Central memory CD8-positive, alpha-beta T cell (primary cell): ENCODE results near the gene GPC5.
"Not testable (repeated sequence)": the region's sequence is repeated elsewhere in the genome, so short reads cannot be mapped to it uniquely, and the experiment has no call there.

Source experiments
- ATAC-seq: fragments of 150-1000 bp; cut with Tn5 transposase; replicated peaks from 2 replicates; pipeline ENCODE4 v1.10.0; 2022; ENCODE audit warnings: mild to moderate bottlenecking, moderate FRiP score, moderate number of reproducible peaks; ENCODE audit not compliant: poor library complexity, severe bottlenecking; ENCODE audit errors: extremely low read depth
- DNase-seq, 2 donors: peaks; one replicate each; pipeline ENCODE4 v3.0.0; 2021; ENCODE audit warnings: low spot score in 2 of 2
- H3K27ac Mint-ChIP-seq: one replicate; pipeline ENCODE4 v1.8.0; 2022; ENCODE audit warnings: low read depth, mild to moderate bottlenecking, moderate library complexity, mixed read lengths
- H3K27me3 Mint-ChIP-seq: one replicate; pipeline ENCODE4 v1.8.0; 2022; ENCODE audit warnings: mixed read lengths
- H3K36me3 Mint-ChIP-seq: one replicate; pipeline ENCODE4 v1.8.0; 2022; ENCODE audit warnings: mild to moderate bottlenecking, moderate library complexity, mixed read lengths; ENCODE audit not compliant: insufficient read depth
- H3K4me1 Mint-ChIP-seq: one replicate; pipeline ENCODE4 v1.8.0; 2022; ENCODE audit warnings: mixed read lengths
- H3K4me3 Mint-ChIP-seq: one replicate; pipeline ENCODE4 v1.8.0; 2022; ENCODE audit warnings: mild to moderate bottlenecking, moderate library complexity, mixed read lengths
- H3K9me3 Mint-ChIP-seq: one replicate; pipeline ENCODE4 v1.8.0; 2022; ENCODE audit warnings: mixed read lengths

Gene GPC5

DNA sequence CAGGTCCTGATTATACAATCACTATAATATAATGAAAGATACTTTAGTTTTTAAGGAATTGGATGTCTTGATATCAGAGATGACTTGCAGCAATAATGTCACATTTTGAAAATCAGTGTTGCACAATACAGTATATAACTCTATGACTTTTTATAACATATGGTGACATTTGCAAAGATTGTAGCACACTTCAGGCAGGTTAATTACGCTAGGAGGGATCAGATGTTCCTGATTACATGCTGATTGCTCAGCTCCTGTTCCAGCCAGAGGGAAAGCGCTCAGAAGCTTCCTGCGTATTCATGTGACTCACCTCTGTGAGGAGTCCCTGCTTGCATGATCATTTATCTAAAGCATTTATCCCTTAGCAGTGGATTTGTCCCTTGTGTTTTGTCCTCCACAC, 265.6 kb downstream of the GPC5 start:
- H3K4me3 Mint-ChIP-seq, result no peak overlapping the region
- H3K9me3 Mint-ChIP-seq, result peaks cover 17% of the 10 kb centered on the region
- H3K27me3 Mint-ChIP-seq, result no peaks in the 10 kb centered on the region
- no peaks in the 10 kb centered on the region for H3K36me3 Mint-ChIP-seq
- H3K4me1 Mint-ChIP-seq, result no peaks in the 10 kb centered on the region
- DNase-seq, result no peak
- no peak overlapping the region for H3K27ac Mint-ChIP-seq
- ATAC-seq, result no peak

GRCh38 chr13:91667486-91667885, 269.1 kb downstream of the GPC5 start:
- Mint-ChIP-seq H3K9me3 (peaks cover 10% of the 10 kb centered on the region), H3K4me1 (no peaks in the 10 kb centered on the region), H3K4me3 (no peak overlapping the region), H3K27ac (no peak overlapping the region), H3K36me3 (no peaks in the 10 kb centered on the region), H3K27me3 (no peaks in the 10 kb centered on the region)
- no peak for DNase-seq
- ATAC-seq, result no peak

DNA sequence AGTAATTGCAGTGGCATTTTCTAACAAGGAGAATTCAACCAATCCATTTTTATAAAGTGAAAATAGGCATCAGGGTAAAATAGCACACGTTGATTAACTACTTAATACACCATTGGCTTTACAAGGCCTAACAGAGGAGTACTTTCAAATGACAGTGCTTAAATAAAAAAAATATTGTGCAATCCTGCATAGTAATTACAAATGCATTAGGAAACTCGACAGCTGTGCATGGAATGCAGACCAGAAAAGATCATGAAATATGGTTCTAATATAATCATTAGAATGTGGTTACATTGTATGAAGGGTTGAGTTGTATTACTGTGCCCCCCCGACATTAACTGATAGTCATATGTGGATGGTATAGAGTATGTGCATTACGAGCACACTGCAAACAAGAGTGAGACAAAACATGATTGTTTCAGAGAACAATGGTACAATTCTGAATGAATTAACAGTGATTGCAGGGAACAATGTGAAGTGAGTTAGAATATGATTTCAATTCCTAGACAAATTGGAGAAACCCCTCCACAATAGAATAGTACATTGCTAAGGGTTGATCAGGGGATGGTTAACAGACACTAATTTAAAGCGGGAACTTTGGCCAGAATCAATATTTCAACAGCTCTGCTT, 270.6 kb downstream of the GPC5 start:
- Mint-ChIP-seq H3K27me3 (no peaks in the 10 kb centered on the region), H3K4me3 (no peak overlapping the region), H3K27ac (no peak overlapping the region), H3K9me3 (peaks cover 10% of the 10 kb centered on the region), H3K36me3 (no peaks in the 10 kb centered on the region), H3K4me1 (no peaks in the 10 kb centered on the region)
- DNase-seq (no peak), ATAC-seq (no peak)

DNA sequence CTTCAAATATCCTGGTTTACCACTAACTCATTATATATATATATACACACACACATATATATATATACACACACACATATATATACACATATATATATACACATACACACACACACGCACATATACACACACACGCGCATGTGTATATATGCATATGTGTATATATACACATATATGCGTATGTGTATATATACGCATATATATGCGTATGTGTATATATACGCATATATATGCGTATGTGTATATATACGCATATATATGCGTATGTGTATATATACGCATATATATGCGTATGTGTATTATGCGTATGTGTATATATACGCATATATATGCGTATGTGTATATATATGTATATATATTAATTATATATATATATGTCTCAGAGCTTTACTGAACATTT, 275.9 kb downstream of the GPC5 start:
- ATAC-seq, H3K4me3 Mint-ChIP-seq, H3K27ac Mint-ChIP-seq, DNase-seq, H3K36me3 Mint-ChIP-seq, H3K27me3 Mint-ChIP-seq, H3K4me1 Mint-ChIP-seq, H3K9me3 Mint-ChIP-seq: not testable (repeated sequence)

DNA sequence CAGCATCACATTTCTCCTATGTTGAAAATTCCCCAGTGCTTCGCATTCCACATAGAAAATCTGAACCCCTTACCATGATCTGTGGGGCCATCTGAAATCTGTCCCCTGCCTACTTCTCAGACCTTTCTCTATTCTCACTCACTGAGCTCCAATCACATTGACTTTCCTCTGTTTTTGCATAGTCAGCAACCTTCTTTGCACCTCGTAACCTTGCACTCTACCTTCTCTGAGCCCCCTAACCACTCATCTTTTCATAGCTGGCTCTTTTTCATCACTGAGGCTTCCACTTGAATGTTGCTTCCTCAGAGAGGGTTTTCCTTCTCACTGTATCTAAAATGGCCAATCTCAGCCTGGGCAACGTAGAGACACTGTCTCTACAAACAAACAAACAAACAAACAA, 286.3 kb downstream of the GPC5 start:
- H3K4me3 Mint-ChIP-seq, result no peak overlapping the region
- no peaks in the 10 kb centered on the region for H3K4me1 Mint-ChIP-seq
- no peak for DNase-seq
- ATAC-seq, result no peak
- H3K27ac Mint-ChIP-seq, result no peak overlapping the region
- peaks cover 17% of the 10 kb centered on the region for H3K9me3 Mint-ChIP-seq
- no peaks in the 10 kb centered on the region for H3K27me3 Mint-ChIP-seq
- no peaks in the 10 kb centered on the region for H3K36me3 Mint-ChIP-seq

GRCh38 chr13:91690944-91691343, 292.5 kb downstream of the GPC5 start:
- no peak for DNase-seq
- Mint-ChIP-seq H3K9me3 (no peaks in the 10 kb centered on the region), H3K27me3 (no peaks in the 10 kb centered on the region), H3K27ac (no peak overlapping the region), H3K4me1 (no peaks in the 10 kb centered on the region), H3K4me3 (no peak overlapping the region), H3K36me3 (peaks cover 2% of the 10 kb centered on the region)
- no peak for ATAC-seq

DNA sequence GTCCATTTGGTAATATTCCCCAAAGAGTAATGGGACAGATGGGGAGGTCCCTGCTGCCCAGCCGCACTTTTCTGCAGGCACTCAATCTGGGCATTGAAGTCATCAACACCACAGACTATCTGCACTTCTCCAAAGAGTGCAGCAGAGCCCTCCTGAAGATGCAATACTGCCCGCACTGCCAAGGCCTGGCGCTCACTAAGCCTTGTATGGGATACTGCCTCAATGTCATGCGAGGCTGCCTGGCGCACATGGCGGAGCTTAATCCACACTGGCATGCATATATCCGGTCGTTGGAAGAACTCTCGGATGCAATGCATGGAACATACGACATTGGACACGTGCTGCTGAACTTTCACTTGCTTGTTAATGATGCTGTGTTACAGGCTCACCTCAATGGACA, 295.0 kb downstream of the GPC5 start:
- ATAC-seq (no peak), DNase-seq (no peak)
- H3K27me3 Mint-ChIP-seq, result no peaks in the 10 kb centered on the region

DNA sequence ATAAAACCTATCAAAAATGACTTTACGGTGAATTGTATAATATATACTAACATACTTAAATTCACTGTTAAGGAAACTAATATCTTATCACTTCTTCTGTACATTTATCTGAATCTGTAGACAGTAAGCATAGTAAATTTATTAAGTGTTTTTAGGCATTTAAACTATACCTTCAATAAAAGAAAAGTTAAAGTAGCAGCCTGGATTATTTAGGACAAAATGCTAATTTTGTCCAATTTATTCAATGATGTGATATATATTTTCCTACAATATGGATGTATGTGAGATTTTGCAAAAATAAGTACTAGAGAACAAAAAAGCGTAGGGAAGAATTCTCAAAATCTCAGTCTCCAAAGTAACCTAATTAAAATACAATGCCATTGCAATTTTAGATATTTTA, 299.9 kb downstream of the GPC5 start:
- Mint-ChIP-seq H3K9me3 (peaks cover 8% of the 10 kb centered on the region), H3K27ac (no peak overlapping the region), H3K27me3 (no peaks in the 10 kb centered on the region), H3K4me3 (no peak overlapping the region), H3K36me3 (peaks cover 2% of the 10 kb centered on the region), H3K4me1 (no peaks in the 10 kb centered on the region)
- no peak for ATAC-seq
- no peak for DNase-seq

More for the DNA sequence above, 295.0 kb downstream of the GPC5 start:
- Mint-ChIP-seq H3K36me3 (peaks cover 2% of the 10 kb centered on the region), H3K27ac (no peak overlapping the region), H3K4me3 (no peak overlapping the region), H3K4me1 (no peaks in the 10 kb centered on the region), H3K9me3 (no peaks in the 10 kb centered on the region)

DNA sequence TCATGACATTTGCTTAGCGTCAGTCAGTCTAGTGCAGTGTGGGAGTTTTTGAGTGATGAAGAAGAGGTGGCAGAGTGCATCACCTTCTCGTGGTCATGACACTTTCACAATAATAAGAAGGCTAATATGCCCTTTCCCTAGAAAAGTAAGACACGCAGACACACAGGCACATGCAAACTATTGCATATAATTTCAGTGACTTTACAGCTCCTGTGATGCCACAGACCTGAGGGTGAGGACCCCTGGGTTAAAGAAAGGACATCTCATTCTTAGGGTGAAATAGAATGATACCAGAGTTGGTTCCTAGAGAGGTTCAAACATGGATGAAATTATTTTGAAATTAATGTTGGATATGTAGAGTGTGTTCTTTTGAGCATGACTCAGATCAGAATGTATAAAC, 300.3 kb downstream of the GPC5 start:
- no peak for ATAC-seq
- Mint-ChIP-seq H3K4me3 (no peak overlapping the region), H3K36me3 (peaks cover 2% of the 10 kb centered on the region), H3K9me3 (peaks cover 10% of the 10 kb centered on the region), H3K27me3 (no peaks in the 10 kb centered on the region), H3K4me1 (no peaks in the 10 kb centered on the region), H3K27ac (no peak overlapping the region)
- no peak for DNase-seq

DNA sequence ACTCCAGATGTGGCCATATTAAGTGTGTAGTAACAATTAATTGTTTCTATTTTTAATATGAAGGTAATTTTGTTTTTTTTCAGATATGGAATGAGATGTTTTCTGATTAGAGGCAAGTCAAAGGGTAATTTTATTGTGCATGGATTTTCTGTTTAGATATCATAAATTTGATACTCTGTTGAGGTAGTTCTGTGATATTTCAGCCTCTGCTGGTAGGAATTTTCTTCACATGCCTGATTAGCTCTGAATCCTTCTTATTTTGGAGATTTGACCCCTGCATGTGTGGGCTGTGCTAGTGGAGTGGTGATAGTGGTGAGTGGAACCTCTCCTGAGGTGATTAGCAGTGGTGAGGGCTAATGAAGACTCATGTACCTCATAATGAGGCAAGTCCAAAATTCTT, 301.4 kb downstream of the GPC5 start:
- peaks cover 10% of the 10 kb centered on the region for H3K9me3 Mint-ChIP-seq
- no peaks in the 10 kb centered on the region for H3K4me1 Mint-ChIP-seq
- no peak overlapping the region for H3K4me3 Mint-ChIP-seq
- ATAC-seq (no peak), DNase-seq (no peak)
- H3K27me3 Mint-ChIP-seq, result no peaks in the 10 kb centered on the region
- H3K27ac Mint-ChIP-seq, result no peak overlapping the region
- H3K36me3 Mint-ChIP-seq, result peaks cover 4% of the 10 kb centered on the region

GRCh38 chr13:91701975-91702374, 303.6 kb downstream of the GPC5 start:
- peaks cover 10% of the 10 kb centered on the region for H3K9me3 Mint-ChIP-seq
- no peak overlapping the region for H3K27ac Mint-ChIP-seq
- H3K36me3 Mint-ChIP-seq, result peaks cover 4% of the 10 kb centered on the region
- no peaks in the 10 kb centered on the region for H3K27me3 Mint-ChIP-seq
- H3K4me3 Mint-ChIP-seq, result no peak overlapping the region
- no peaks in the 10 kb centered on the region for H3K4me1 Mint-ChIP-seq
- ATAC-seq, result no peak
- DNase-seq, result no peak

DNA sequence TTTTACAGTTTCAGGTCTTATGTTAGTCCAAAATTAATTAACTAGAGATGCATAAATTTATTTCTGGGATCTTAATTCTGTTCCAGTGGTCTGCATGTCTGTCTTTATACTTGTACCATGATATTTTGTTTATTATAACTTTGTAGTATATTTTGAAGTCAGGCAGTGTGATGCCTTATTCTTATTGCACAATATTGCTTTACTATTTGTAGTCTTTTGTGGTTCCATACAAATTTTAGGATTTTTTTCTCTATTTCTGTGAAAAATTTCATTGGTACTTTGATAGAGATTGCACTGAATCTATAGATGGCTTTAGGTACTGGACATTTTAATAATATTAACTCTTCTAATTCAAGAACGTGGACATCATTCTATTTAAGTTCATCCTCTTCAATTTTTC, 304.0 kb downstream of the GPC5 start:
- ATAC-seq, result no peak

GRCh38 chr13:91704398-91704797, 306.0 kb downstream of the GPC5 start:
- peaks cover 10% of the 10 kb centered on the region for H3K9me3 Mint-ChIP-seq
- ATAC-seq, result no peak
- H3K36me3 Mint-ChIP-seq, result peaks cover 4% of the 10 kb centered on the region
- DNase-seq, result no peak
- no peak overlapping the region for H3K4me3 Mint-ChIP-seq
- H3K27ac Mint-ChIP-seq, result no peak overlapping the region
- no peaks in the 10 kb centered on the region for H3K27me3 Mint-ChIP-seq
- H3K4me1 Mint-ChIP-seq, result no peaks in the 10 kb centered on the region

More for the DNA sequence above, 304.0 kb downstream of the GPC5 start:
- Mint-ChIP-seq H3K4me3 (no peak overlapping the region), H3K27me3 (no peaks in the 10 kb centered on the region), H3K4me1 (no peaks in the 10 kb centered on the region), H3K9me3 (peaks cover 10% of the 10 kb centered on the region), H3K27ac (no peak overlapping the region), H3K36me3 (peaks cover 4% of the 10 kb centered on the region)
- DNase-seq, result no peak

DNA sequence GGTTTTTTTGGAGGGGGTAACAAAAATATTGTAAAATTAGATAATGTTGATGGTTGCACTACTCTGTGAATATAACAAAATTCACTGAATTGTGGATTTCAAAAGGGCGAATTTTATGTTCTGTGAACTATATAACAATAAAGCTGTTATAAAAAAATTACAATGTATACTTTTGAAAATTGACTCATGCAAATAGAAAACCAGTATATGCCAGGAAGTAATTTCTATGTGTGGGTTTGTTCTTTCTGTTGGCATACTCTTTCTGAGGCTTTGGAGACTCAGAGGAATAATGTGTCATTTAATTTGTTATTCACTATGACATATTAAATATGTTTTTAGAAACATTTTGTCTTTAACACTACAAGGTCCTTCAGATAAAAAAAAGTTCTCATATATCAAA, 310.1 kb downstream of the GPC5 start:
- H3K4me1 Mint-ChIP-seq, result no peaks in the 10 kb centered on the region
- no peaks in the 10 kb centered on the region for H3K27me3 Mint-ChIP-seq
- no peaks in the 10 kb centered on the region for H3K9me3 Mint-ChIP-seq
- H3K4me3 Mint-ChIP-seq, result no peak overlapping the region
- H3K27ac Mint-ChIP-seq, result no peak overlapping the region
- ATAC-seq (no peak), DNase-seq (no peak)
- peaks cover 2% of the 10 kb centered on the region for H3K36me3 Mint-ChIP-seq
